Nephron progenitor cell (in vitro differentiated cells): Measurements from ENCODE around the gene QARS1.

ENCODE experiments used
- DNase-seq: peaks from one replicate; pipeline ENCODE4 v3.0.0; 2021
- H3K27ac Mint-ChIP-seq: 2 replicates; pipeline ENCODE4 v1.8.0; 2021; ENCODE audit warnings: mild to moderate bottlenecking, moderate library complexity, mixed read lengths
- H3K27me3 Mint-ChIP-seq: 2 replicates; pipeline ENCODE4 v1.8.0; 2021; ENCODE audit warnings: mild to moderate bottlenecking, low read depth, mixed read lengths; ENCODE audit not compliant: poor library complexity
- H3K36me3 Mint-ChIP-seq: 2 replicates; pipeline ENCODE4 v1.8.0; 2021; ENCODE audit warnings: low read depth, mixed read lengths
- H3K4me1 Mint-ChIP-seq: 2 replicates; pipeline ENCODE4 v1.8.0; 2021; ENCODE audit warnings: mixed read lengths
- H3K4me3 Mint-ChIP-seq: 2 replicates; pipeline ENCODE4 v1.8.0; 2021; ENCODE audit warnings: mild to moderate bottlenecking, moderate library complexity, mixed read lengths
- H3K9me3 Mint-ChIP-seq: 2 replicates; pipeline ENCODE4 v1.8.0; 2021; ENCODE audit warnings: mild to moderate bottlenecking, moderate library complexity, mixed read lengths
- CTCF ChIP-seq: fragments of 200-600 bp; sonication (generic); IDR thresholded peaks from 2 replicates; pipeline ENCODE4 v1.5.0; 2021; ENCODE audit warnings: antibody characterized with exemption

QARS1 gene

GRCh38 chr3:49122451-49122850, 17.9 kb upstream of the QARS1 start:
- no peak for DNase-seq
- H3K4me1 Mint-ChIP-seq, result peaks cover 13% of the 10 kb centered on the region
- peaks cover 19% of the 10 kb centered on the region for H3K36me3 Mint-ChIP-seq
- no peaks in the 10 kb centered on the region for H3K27me3 Mint-ChIP-seq
- H3K9me3 Mint-ChIP-seq, result no peaks in the 10 kb centered on the region
- H3K27ac Mint-ChIP-seq, result peak overlapping the region; percentile 84
- no peak for TF ChIP-seq CTCF
- H3K4me3 Mint-ChIP-seq, result peak overlapping the region; percentile 92

- Mint-ChIP-seq H3K9me3 (no peaks in the 10 kb centered on the region), H3K36me3 (peaks cover 22% of the 10 kb centered on the region), H3K27ac (peak overlapping the region; percentile 84), H3K27me3 (no peaks in the 10 kb centered on the region), H3K4me1 (peaks cover 13% of the 10 kb centered on the region), H3K4me3 (peak overlapping the region; percentile 92)
- no peak for TF ChIP-seq CTCF
- no peak for DNase-seq
These were observed 17.5 kb upstream of the QARS1 start for GRCh38 chr3:49122022-49122421.

- no peak for DNase-seq
- H3K4me1 Mint-ChIP-seq, result peaks cover 13% of the 10 kb centered on the region
- H3K27ac Mint-ChIP-seq, result peak overlapping the region; percentile 84
- no peaks in the 10 kb centered on the region for H3K27me3 Mint-ChIP-seq
- H3K4me3 Mint-ChIP-seq, result peak overlapping the region; percentile 92
- no peaks in the 10 kb centered on the region for H3K9me3 Mint-ChIP-seq
- peaks cover 27% of the 10 kb centered on the region for H3K36me3 Mint-ChIP-seq
- no peak for TF ChIP-seq CTCF
These were observed 16.7 kb upstream of the QARS1 start for GRCh38 chr3:49121132-49121736.

- peak; percentile 93 for DNase-seq
- Mint-ChIP-seq H3K27me3 (no peaks in the 10 kb centered on the region), H3K27ac (peak within 1 kb of the TSS; percentile 96), H3K4me1 (peaks cover 13% of the 10 kb centered on the region), H3K4me3 (peak within 1 kb of the TSS; percentile 92), H3K9me3 (no peaks in the 10 kb centered on the region), H3K36me3 (peaks cover 33% of the 10 kb centered on the region)
- no peak for TF ChIP-seq CTCF
These were observed 16.0 kb upstream of the QARS1 start, which contains the start of gene USP19 for GRCh38 chr3:49120438-49121131. Gene USP19, minus strand, starts transcription at chr3:49120823. Its CDS starts 1,678 bp downstream, at chr3:49119145.

GRCh38 chr3:49120096-49120437, 15.5 kb upstream of the QARS1 start:
- Mint-ChIP-seq H3K36me3 (peaks cover 38% of the 10 kb centered on the region), H3K27ac (peak overlapping the region; percentile 96), H3K4me3 (peak overlapping the region; percentile 92), H3K9me3 (no peaks in the 10 kb centered on the region), H3K4me1 (peaks cover 13% of the 10 kb centered on the region), H3K27me3 (no peaks in the 10 kb centered on the region)
- TF ChIP-seq CTCF, result no peak
- DNase-seq, result no peak

GRCh38 chr3:49119439-49119838, 14.9 kb upstream of the QARS1 start:
- no peak for DNase-seq

More at GRCh38 chr3:49119439-49119838, 14.9 kb upstream of the QARS1 start:
- Mint-ChIP-seq H3K4me1 (peaks cover 13% of the 10 kb centered on the region), H3K36me3 (peaks cover 42% of the 10 kb centered on the region), H3K4me3 (peak overlapping the region; percentile 92), H3K27ac (peak overlapping the region; percentile 96), H3K9me3 (no peaks in the 10 kb centered on the region), H3K27me3 (no peaks in the 10 kb centered on the region)
- no peak for TF ChIP-seq CTCF
